ENCODE results near the gene HNRNPA3.
A peak's percentile ranks its signal among the peaks of the same experiment; 100 is the strongest.
"Not testable (repeated sequence)": the region's sequence is repeated elsewhere in the genome, so short reads cannot be mapped to it uniquely, and the experiment has no call there.

HNRNPA3 gene

DNA sequence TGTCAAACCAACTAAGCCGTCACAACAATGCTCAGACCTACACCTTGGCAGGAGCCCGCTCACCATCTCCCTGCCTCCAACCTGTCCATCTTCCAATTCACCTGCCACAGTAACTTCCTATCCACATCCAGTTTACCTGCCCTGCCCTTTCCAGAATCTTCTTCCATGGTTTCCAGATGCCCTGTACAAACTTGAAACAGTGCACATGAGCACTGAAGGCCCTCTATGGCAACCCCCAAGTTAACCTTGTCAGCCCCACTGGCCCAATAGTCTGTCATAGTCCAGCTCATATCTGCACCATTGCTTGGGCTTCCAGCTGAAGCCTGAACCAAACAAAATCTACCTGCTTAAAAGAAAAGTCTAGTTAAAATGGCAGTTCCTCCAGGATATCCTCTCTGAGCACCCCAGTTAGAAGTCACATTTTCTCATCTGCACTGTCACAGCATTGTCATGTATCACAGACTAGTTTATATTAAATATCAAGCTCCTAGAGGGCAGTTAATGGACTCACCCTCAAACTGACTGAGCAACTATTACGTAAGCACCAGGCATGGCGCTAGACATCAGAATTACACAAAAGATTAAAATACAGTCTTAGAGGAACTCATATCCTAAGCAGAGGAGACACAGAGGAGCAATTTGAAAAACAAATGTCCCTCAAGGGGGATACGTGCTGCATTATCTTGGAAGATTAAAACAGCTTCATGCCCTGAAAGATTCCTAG lies 40.4 kb downstream of the HNRNPA3 start:
- DNase-seq (ENCODE audit: insufficient read length, low spot score) (no peak), FAIRE-seq (no peak)

DNA sequence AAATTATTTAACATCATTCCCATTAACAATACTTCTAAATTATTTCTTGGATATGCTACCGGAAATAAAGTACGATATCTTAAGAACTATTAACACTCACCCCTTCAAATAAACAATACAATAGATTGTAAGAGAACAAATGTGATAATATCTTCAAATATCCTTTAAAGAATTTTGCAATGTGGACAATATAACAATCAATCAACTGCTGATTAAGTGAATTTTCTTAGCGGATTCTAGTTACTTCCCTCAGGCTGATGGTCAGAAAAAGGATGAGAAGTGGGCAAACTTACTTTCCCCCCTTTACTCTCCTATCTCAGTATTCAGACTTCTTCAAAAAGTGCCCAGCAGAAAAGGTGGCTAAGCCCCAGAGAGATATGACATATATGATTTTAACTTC lies 41.1 kb downstream of the HNRNPA3 start:
- DNase-seq (ENCODE audit: insufficient read length, low spot score) (no peak), FAIRE-seq (no peak)

DNA sequence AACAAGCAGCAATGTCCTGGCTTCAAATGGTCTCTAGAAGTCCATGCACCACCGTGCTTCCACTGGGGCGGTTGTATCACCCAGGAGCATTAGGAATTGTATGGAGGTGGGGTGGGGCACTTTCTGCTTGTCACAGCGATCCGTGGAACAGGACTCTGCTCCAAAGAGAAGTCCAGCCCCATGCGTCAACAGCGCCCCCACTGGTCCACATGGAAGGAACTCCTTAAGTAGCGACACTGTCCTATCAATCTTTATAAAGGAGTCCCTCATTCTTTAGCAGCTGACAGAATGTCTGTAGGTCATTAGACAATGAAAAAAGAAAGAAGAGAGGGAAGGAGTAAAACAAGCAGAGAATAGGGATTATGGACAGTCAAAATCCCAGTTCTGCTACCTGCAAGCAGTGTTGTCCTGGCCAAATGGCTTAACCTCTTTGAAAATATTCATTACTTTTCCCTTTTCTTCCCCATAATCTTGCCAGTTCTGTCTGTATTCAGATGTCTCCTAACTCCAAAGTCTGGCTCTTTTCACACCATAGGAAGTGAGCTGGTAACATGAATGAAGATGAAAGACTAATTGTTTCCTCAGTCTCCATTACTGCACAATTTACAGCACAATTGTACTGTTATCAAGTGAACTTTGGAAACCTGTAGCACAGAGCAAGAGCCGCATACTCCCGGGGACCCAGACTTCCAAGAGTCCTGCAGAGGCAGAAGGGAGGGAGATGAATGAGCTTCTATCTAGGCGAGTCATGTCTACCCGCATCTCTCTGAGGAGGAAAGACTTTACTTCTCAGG lies 42.0 kb downstream of the HNRNPA3 start:
- FAIRE-seq (no peak), DNase-seq (ENCODE audit: insufficient read length, low spot score) (no peak)

DNA sequence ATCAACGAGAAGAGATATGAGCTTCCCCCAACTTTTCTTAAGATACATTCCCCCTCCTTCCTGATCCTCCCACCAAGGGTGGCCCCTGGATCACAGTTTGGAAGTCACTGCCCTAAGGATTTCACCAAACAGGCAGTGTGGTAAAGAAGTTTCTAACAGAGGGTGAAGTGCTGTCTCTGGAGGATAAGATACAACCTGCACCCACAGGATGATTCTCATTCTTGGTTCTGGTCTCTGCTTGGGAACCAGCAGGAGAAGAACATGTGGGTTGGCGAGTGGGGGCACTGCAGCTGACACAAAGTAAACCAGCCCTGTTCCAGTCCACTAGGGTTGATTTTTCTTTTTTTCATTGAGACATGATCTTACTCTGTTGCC lies 42.6 kb downstream of the HNRNPA3 start:
- DNase-seq (ENCODE audit: insufficient read length, low spot score) = no peak
- no peak for FAIRE-seq

DNA sequence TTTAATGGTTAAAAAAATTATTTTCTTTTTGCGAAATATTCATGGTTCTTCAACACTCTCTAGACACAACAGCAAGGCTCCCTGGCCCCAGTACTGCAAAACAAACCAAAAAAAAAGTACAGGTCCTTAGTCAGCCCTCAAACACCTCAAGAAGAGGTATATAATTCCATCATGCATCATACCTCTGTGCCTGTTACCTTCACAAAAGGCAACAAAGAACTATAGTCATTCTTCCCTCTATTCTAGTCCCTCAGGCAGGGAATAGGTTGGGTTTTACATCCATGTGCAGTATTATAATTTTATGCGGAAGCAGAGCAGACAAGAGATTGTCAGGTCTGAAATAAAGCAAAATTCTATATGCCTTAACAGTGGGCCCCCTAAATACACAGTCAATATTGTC lies 43.4 kb downstream of the HNRNPA3 start:
- FAIRE-seq (no peak), DNase-seq (ENCODE audit: insufficient read length, low spot score) (no peak)

DNA sequence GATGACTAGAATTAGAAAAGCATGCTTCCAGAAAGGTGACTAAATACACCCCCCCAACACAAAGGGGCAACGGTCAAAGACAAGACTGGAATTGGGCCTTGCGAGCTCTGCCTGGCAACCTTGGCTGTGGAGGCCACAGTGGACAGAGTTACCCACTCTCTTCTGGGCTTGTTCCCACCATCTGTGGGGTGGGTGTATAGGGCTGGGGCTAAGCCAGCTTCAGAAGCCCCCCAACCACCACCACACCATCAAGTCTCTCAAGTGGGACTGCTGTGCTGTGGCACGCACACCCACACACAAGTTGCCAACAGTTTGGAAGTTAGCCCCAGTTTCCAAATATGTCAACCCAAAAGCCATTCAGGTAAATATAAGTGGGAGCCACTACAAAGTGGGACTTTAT lies 44.1 kb downstream of the HNRNPA3 start:
- DNase-seq (ENCODE audit: insufficient read length, low spot score) (no peak), FAIRE-seq (no peak)

DNA sequence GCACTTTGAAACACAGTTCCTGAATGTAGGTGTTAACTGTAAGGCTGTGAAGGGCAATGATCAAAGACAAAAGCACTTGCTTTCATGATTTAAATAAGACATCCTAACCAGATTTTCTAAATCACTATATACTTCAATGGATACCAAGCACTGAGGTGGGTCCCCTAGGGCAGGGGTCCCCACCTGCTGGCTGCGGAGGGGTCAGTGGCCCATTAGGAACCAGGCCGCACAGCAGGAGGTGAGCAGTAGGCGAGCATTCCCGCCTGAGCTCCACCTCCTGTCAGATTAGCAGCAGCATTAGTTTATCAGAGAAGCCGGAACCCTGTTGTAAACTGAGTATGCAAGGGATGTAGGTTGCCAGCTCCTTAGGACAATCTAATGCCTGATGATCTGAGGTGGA lies 44.9 kb downstream of the HNRNPA3 start:
- no peak for DNase-seq (ENCODE audit: insufficient read length, low spot score)
- FAIRE-seq = no peak

DNA sequence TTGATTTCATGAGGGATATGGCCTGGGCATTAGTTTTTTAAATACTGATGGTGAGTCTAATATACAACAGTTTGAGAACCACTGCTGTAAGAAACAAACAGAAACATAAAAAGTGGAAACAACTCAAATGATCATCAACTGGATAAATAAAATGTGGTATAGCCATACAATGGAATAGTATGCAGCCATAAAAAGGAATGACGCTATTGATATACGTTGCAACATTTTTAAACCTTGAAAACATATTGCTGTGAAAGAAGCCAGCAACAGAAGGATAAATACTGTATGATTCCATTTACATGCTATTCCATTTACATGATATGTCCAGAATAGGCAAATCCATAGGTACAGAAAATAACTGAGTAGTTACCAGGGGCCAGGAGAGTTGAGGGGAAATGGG lies 45.5 kb downstream of the HNRNPA3 start:
- FAIRE-seq = no peak
- DNase-seq (ENCODE audit: insufficient read length, low spot score) = no peak

DNA sequence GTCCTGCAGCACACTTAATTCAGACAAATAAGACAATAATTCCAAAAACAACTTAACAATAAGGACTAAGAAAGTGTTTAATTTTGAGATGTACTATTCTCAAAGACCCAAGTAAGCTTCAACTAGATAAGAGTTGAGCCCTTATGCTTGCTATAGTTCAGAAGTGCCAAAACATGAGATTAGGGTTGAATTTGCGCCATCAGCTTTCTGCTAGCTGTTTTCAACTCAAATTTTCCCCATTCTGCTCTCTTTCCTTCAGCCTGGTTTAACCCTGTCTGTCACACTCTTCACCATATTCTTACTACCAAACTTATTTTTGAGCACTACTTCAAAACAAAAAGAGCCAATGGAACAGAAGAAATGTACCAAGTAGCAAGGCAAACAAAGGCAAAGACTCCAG lies 47.8 kb downstream of the HNRNPA3 start:
- DNase-seq (ENCODE audit: insufficient read length, low spot score) (no peak), FAIRE-seq (no peak)

DNA sequence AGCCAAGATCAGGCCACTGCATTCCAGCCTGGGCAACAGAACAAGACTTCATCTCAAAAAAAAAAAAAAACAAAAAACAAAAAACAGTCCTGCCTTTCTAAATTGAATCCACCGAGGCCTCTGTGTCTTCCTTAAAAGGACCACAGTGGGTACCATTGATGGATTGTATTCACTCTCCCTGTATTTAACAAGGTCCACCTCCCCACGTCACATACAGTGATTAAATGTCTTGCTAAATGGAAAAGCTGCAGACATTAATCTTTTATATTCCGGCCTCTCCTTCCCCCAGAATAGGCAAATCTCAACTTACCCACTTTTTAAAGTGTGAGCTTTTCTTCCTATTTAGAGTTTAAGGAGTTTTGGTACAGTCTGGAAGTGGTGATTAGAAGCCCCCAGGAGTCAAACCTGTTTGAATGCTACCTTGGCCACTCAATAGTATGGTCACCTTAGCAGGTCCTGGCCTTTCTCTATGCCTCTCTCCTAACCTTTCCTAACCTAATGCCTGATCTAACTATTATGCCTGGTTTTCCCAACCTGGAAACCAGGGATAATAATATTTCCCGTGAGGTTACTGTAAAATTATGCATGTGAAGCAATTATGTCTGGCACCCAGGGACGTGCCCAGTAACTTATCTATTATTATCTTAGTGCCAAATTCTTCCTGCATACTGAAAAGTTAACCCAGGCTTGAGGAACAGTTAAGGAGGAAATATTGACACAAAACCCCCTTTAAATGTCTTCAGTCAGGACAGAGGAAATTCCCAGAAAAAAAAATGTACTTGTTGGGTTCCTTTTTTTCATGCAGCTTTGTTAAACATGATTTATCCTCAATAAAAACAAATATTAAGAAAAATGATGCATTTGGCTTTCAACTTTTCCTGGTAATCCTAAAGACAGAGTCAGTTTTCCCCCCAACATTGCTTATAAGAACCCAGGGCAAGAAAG lies 48.8 kb downstream of the HNRNPA3 start:
- FAIRE-seq = peak; percentile 18
- no peak for DNase-seq (ENCODE audit: insufficient read length, low spot score)

DNA sequence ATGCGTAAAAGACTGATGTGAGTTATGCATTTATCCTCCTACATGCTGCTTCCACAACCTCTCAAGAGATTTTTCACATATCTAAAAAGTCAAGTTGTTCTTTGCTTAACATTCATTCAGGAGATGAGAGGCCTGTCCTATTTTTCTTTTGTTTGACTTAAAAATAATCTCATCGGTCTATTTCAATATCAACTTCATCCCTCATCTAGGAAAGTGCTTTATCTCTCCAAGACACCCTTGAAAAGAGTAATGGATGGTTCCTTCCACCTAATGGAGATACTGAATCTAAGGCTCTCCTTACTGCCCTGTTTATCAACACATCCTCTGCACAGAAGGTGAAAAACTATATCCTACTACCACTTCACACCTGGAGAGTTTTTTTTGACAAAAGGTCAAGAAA lies 49.5 kb downstream of the HNRNPA3 start:
- DNase-seq (ENCODE audit: insufficient read length, low spot score) (no peak), FAIRE-seq (peak; percentile 44)

DNA sequence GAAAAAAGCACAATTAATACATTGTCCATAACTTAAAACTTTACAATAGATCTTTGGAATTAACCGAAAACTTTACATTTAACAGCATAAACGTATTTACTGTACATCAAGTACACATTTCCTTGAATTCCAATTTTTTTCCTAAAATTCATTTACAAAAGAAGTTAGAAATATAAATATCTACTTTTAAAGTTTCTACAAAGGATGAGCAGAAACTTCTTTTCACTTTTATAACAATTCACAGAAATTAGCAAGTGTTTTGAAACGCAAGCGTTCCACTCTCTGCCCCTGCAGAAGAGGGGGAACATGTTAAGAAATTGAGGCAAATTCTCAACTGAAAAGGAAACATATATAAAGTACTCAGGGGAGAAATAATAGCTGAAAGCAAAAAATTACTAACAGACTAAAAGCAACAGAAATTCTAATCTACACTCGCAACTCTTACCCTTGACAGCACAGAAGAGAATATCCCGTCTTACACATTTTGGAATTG lies 50.4 kb downstream of the HNRNPA3 start:
- FAIRE-seq = peak; percentile 71
- DNase-seq (ENCODE audit: insufficient read length, low spot score) = no peak

DNA sequence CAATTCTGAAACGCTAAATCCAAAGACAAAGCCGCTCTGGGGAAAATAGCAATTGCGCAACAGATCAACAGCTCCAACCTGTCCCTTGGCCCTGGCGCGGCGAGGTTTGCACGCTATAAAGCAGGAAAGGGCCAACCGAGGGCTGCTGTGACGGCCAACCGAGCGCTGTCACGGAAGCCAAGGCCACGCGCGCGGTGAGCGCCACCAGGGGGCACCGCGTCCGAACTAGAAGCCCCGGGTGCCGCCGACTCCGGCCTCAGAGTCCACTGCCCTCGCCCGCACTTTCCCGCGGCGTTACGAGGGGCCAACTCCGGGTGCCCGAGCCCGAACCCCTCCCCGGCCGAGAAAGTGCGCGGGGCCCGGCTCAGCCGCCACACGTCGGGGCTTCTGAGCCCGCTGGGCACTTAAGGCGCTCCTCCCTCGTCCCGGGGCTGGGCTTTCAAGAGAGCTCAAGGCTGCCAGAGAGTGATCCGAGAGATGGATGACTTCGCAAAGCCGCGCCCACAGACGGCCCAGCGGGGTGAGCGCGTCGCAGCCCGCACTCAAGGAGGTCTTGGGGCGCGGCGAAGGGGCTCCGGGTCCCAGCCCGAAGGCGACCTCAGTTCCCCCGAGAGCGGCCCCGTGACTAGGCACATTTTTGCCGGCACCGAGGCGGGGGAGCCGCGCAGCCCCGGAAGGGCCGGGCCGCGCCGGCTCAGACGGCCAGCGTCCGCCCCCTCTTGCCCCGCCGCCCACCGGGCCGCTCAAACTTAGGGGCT lies 51.0 kb downstream of the HNRNPA3 start:
- peak; percentile 75 for FAIRE-seq

DNA sequence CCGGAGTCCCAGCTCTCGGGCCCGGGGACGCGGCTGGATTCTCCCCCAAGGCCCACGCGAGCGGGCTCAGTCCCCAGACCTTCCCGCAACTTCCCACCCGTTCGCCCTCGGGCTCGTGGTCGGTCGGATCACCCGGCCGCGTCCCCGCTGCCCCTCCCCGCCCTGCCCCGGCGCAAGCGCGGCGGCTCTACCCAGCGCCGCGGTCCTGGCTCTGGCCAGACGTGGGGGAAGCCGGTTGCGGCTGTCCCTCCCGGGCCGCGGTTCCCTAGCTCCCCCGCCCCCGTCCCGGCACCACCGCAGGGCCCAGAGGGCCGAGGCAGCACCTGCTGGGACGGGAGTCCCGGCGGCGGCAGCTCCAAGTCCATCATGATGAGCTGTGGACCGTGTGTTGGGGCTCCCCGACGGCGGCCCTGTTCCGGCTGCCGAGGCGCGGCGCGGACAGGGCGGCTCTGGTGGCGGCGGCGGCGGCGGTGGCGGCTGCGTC lies 51.7 kb downstream of the HNRNPA3 start:
- DNase-seq (ENCODE audit: insufficient read length, low spot score) (no peak), FAIRE-seq (no peak)

More for the DNA sequence above, 51.0 kb downstream of the HNRNPA3 start:
- peak; percentile 56 for DNase-seq (ENCODE audit: insufficient read length, low spot score)

DNA sequence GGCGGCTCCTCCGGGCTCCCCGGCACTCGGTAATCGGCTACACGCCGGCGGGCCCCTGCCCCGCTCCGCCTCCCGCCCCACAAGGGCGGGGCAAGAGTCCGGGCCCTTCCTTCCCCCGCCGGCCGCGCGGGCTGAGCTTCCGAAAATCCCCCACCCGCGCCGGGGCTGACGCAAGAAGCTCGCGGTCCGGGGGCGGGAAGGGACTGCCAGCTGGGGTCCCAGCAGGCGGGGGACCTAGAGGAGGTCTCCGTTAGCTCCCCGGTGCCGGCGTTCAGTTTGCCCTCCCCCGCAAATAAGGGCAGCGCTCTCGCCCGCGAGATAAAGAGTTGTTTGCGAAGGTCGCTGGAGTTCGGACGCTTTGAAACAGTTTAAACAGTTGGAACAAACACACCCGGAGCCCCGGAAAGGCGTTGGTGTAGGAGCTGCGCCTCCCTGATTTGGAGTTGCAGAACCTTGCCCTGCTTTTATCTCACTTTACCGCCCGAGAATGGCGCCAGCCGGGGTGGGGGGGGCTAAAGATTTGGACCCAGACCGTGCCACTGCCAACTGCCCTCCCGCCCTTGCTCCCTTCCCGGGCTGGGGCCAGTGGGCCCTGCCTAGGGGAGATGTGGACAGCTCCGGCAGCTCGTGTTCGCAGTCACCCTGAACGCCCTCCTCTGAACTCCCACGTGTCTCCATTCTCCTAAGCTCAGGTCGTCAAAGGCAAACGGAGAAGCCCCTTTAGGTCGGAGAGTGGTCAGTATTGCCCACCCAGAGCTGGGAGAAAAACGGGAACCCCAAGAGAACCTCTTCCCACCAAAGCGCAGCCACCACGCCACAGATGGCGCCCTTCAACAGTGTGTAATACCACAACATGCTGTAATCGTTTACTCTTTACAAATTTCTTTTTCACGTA lies 52.3 kb downstream of the HNRNPA3 start, which contains the start of gene NFE2L2:
TSS of gene NFE2L2 (minus strand) at position 35 of the 895 bp plus-strand sequence. CDS start 151 bp downstream, outside the sequence.
- DNase-seq (ENCODE audit: insufficient read length, low spot score) (peak; percentile 68), FAIRE-seq (peak; percentile 93)

DNA sequence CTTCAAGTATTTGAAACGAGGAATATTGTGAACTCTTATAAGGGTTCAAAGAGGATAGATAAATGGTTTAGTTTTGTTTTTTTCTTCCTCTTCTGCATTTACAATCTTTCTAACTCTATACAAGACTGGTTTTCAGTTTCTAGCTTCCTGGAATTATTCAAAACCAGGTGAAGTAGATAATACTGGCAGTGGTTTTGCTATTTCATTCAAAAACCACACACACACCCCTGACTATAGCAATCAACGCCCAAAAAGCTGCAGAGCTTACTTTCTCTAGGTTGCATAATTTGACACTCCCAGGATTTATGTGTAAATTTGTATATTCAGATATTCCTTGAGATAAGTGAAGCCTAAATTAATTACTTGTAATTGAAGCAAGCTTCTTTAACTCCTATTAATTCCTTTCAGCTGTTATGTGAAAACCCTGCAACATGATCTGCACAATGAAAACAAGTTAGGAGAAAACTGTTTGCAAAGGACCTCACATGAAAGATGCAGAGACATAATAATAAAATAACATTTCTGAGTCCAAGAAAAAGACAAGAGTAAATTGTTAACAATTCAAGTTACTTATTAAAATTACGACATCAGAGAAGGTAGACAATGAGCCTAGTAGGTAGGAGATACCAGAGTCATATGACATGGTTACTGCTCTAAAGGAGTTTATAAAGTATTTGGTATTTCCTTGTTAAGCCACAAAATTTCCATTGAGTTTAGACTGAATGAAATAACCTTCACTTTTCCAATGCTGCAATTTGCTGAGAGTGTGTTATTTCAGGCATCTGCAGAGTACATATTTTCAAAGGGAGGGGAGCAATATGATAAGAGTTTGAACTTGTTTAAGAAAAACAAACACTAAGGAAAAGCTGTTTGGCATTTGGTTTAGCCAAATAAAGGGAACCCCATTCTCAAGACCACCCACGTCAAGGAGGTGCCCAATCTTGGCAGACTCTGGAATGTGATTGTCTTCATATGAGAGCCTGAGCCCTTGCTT lies 53.5 kb downstream of the HNRNPA3 start:
- DNase-seq (ENCODE audit: insufficient read length, low spot score) (no peak), FAIRE-seq (peak; percentile 77)

DNA sequence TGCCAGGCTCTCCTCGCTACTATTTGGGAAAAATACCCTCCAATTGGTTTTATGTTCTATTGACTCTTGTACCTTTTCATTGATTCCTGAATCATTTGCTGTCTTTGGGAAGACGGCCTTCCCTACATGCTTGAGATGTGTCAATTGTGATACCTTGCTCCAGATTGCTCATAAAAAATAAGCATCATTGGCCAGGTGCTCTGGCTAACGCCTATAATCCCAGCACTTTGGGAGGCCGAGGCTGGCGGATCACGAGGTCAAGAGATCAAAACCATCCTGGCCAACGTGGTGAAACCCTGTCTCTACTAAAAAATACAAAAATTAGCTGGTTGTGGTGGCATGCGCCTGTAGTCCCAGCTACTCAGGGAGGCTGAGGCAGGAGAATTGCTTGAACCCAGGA lies 54.4 kb downstream of the HNRNPA3 start:
- not testable (repeated sequence) for DNase-seq (ENCODE audit: insufficient read length, low spot score); FAIRE-seq
